Liver (tissue), 3 donors: ENCODE measurements around the gene FGD5.

Source experiments
- FOXA1 ChIP-seq: IDR thresholded peaks from 2 replicates; pipeline ENCODE4 v1.6.1; 2016; ENCODE audit warnings: antibody characterized with exemption
- HNF4G ChIP-seq: IDR thresholded peaks from 2 replicates; pipeline ENCODE4 v1.6.1; 2016; ENCODE audit warnings: antibody characterized with exemption
- RAD21 ChIP-seq, 2 donors: IDR thresholded peaks; 2 replicates each; pipeline ENCODE4 v1.6.1; 2016; ENCODE audit warnings: antibody characterized with exemption in 2 of 2, mild to moderate bottlenecking in 2 of 2
- RXRA ChIP-seq, 2 donors: IDR thresholded peaks; 2 replicates each; pipeline ENCODE4 v1.6.1; 2017 to 2018; ENCODE audit warnings: antibody characterized with exemption in 2 of 2, mild to moderate bottlenecking in 1 of 2
- SP1 ChIP-seq: IDR thresholded peaks from 2 replicates; pipeline ENCODE4 v1.6.1; 2018; ENCODE audit warnings: antibody characterized with exemption, mild to moderate bottlenecking
- TAF1 ChIP-seq: conservative IDR thresholded peaks from 2 replicates; pipeline ENCODE4 v1.6.1; 2016; ENCODE audit warnings: antibody characterized with exemption, mild to moderate bottlenecking
- YY1 ChIP-seq: IDR thresholded peaks from 2 replicates; pipeline ENCODE4 v1.6.1; 2016; ENCODE audit warnings: antibody characterized with exemption, mild to moderate bottlenecking
- TF ChIP-seq, protein P1 (sequence below): fragments of 150-350 bp; IDR thresholded peaks from 2 replicates; pipeline ENCODE4 v1.5.1; 2017; ENCODE audit warnings: improper control_type of control experiment, low read depth, low read length; ENCODE audit not compliant: missing input control
- TF ChIP-seq, protein P2 (sequence below): IDR thresholded peaks from 2 replicates; pipeline ENCODE4 v1.6.1; 2016; ENCODE audit warnings: antibody characterized with exemption, mild to moderate bottlenecking
- TF ChIP-seq, protein P3 (sequence below): IDR thresholded peaks from 2 replicates; pipeline ENCODE4 v1.6.1; 2016; ENCODE audit warnings: antibody characterized with exemption
- TF ChIP-seq, protein P4 (sequence below): IDR thresholded peaks from 2 replicates; pipeline ENCODE4 v1.6.1; 2016; ENCODE audit warnings: antibody characterized with exemption
- TF ChIP-seq, protein P5 (sequence below): IDR thresholded peaks from 2 replicates; pipeline ENCODE4 v1.6.1; 2016; ENCODE audit warnings: antibody characterized with exemption
- donor health status: healthy.
- donor health status: healthy.

DNA sequence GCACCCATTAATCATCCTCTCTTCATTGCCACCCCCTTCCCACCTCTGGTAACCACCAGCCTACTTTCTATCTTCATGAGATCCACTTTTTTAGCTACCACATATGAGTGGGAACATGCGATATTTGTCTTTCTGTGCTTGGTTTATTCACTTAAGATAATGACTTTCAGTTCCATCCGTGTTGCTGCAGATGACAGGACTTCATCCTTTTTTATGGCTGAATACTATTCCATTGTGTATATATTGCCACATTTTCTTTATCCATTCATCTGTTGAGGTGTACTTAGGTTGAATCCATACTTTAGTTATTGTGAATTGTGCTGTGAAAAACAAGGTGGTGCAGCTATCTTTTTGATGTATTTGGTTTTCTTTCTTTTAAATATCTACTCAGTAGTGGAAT is 75.3 kb downstream of the FGD5 start:
- TF ChIP-seq FOXA1 (no peak), YY1 (no peak), TAF1 (no peak), SP1 (no peak), RAD21 (IDR thresholded peaks at IDR 0.05) (no peak), RXRA (IDR thresholded peaks at IDR 0.05) (no peak), HNF4G (no peak)
- TF ChIP-seq, protein P1, sequence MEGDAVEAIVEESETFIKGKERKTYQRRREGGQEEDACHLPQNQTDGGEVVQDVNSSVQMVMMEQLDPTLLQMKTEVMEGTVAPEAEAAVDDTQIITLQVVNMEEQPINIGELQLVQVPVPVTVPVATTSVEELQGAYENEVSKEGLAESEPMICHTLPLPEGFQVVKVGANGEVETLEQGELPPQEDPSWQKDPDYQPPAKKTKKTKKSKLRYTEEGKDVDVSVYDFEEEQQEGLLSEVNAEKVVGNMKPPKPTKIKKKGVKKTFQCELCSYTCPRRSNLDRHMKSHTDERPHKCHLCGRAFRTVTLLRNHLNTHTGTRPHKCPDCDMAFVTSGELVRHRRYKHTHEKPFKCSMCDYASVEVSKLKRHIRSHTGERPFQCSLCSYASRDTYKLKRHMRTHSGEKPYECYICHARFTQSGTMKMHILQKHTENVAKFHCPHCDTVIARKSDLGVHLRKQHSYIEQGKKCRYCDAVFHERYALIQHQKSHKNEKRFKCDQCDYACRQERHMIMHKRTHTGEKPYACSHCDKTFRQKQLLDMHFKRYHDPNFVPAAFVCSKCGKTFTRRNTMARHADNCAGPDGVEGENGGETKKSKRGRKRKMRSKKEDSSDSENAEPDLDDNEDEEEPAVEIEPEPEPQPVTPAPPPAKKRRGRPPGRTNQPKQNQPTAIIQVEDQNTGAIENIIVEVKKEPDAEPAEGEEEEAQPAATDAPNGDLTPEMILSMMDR, result no peak
- TF ChIP-seq, protein P2, sequence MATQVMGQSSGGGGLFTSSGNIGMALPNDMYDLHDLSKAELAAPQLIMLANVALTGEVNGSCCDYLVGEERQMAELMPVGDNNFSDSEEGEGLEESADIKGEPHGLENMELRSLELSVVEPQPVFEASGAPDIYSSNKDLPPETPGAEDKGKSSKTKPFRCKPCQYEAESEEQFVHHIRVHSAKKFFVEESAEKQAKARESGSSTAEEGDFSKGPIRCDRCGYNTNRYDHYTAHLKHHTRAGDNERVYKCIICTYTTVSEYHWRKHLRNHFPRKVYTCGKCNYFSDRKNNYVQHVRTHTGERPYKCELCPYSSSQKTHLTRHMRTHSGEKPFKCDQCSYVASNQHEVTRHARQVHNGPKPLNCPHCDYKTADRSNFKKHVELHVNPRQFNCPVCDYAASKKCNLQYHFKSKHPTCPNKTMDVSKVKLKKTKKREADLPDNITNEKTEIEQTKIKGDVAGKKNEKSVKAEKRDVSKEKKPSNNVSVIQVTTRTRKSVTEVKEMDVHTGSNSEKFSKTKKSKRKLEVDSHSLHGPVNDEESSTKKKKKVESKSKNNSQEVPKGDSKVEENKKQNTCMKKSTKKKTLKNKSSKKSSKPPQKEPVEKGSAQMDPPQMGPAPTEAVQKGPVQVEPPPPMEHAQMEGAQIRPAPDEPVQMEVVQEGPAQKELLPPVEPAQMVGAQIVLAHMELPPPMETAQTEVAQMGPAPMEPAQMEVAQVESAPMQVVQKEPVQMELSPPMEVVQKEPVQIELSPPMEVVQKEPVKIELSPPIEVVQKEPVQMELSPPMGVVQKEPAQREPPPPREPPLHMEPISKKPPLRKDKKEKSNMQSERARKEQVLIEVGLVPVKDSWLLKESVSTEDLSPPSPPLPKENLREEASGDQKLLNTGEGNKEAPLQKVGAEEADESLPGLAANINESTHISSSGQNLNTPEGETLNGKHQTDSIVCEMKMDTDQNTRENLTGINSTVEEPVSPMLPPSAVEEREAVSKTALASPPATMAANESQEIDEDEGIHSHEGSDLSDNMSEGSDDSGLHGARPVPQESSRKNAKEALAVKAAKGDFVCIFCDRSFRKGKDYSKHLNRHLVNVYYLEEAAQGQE, result no peak
- TF ChIP-seq, protein P3, sequence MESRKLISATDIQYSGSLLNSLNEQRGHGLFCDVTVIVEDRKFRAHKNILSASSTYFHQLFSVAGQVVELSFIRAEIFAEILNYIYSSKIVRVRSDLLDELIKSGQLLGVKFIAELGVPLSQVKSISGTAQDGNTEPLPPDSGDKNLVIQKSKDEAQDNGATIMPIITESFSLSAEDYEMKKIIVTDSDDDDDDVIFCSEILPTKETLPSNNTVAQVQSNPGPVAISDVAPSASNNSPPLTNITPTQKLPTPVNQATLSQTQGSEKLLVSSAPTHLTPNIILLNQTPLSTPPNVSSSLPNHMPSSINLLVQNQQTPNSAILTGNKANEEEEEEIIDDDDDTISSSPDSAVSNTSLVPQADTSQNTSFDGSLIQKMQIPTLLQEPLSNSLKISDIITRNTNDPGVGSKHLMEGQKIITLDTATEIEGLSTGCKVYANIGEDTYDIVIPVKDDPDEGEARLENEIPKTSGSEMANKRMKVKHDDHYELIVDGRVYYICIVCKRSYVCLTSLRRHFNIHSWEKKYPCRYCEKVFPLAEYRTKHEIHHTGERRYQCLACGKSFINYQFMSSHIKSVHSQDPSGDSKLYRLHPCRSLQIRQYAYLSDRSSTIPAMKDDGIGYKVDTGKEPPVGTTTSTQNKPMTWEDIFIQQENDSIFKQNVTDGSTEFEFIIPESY, result no peak
- TF ChIP-seq, protein P4, sequence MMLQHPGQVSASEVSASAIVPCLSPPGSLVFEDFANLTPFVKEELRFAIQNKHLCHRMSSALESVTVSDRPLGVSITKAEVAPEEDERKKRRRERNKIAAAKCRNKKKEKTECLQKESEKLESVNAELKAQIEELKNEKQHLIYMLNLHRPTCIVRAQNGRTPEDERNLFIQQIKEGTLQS, result no peak
- TF ChIP-seq, protein P5, sequence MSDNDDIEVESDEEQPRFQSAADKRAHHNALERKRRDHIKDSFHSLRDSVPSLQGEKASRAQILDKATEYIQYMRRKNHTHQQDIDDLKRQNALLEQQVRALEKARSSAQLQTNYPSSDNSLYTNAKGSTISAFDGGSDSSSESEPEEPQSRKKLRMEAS, result no peak
